NCI-H1694 treated with DMSO at 0.1 percent for 48 hours (cell line): ENCODE data around the gene ESD.
"Not testable (repeated sequence)": the region's sequence is repeated elsewhere in the genome, so short reads cannot be mapped to it uniquely, and the experiment has no call there.

Experiments
- DNase-seq: peaks from one replicate; lab custom pipeline; 2025; lab: John Stamatoyannopoulos, UW

Gene ESD

GRCh38 chr13:46795321-46795720 lies 1.6 kb downstream of the ESD start:
- no peak for DNase-seq

GRCh38 chr13:46783504-46783903 lies 13.5 kb downstream of the ESD start:
- no peak for DNase-seq

GRCh38 chr13:46782691-46783090 lies 14.3 kb downstream of the ESD start:
- DNase-seq = no peak

- DNase-seq = no peak
These were observed 14.9 kb downstream of the ESD start for GRCh38 chr13:46782066-46782465.

- DNase-seq = no peak
These were observed 18.1 kb downstream of the ESD start for GRCh38 chr13:46778890-46779289.

GRCh38 chr13:46778095-46778494 lies 18.9 kb downstream of the ESD start:
- no peak for DNase-seq

GRCh38 chr13:46775385-46776107 lies 21.4 kb downstream of the ESD start:
- no peak for DNase-seq

GRCh38 chr13:46773541-46773940 lies 23.4 kb downstream of the ESD start:
- DNase-seq = no peak

GRCh38 chr13:46771693-46772092 lies 25.3 kb downstream of the ESD start:
- no peak for DNase-seq

- DNase-seq = not testable (repeated sequence)
These were observed 27.0 kb downstream of the ESD start for GRCh38 chr13:46769925-46770324.

- no peak for DNase-seq
These were observed 35.1 kb downstream of the ESD start for GRCh38 chr13:46761866-46762265.

- DNase-seq = no peak
These were observed 35.8 kb downstream of the ESD start for GRCh38 chr13:46761174-46761573.

GRCh38 chr13:46759846-46760245 lies 37.1 kb downstream of the ESD start:
- DNase-seq = no peak

- no peak for DNase-seq
These were observed 39.3 kb downstream of the ESD start for GRCh38 chr13:46757640-46758039.

GRCh38 chr13:46756977-46757376 lies 40.0 kb downstream of the ESD start:
- no peak for DNase-seq

GRCh38 chr13:46755508-46755907 lies 41.5 kb downstream of the ESD start:
- not testable (repeated sequence) for DNase-seq

GRCh38 chr13:46754812-46755211 lies 42.1 kb downstream of the ESD start:
- no peak for DNase-seq

GRCh38 chr13:46753917-46754316 lies 43.0 kb downstream of the ESD start:
- DNase-seq = no peak

GRCh38 chr13:46753137-46753536 lies 43.8 kb downstream of the ESD start:
- no peak for DNase-seq

- DNase-seq = no peak
These were observed 44.9 kb downstream of the ESD start for GRCh38 chr13:46751811-46752635.

GRCh38 chr13:46749951-46750350 lies 47.0 kb downstream of the ESD start:
- no peak for DNase-seq

- DNase-seq = no peak
These were observed 48.7 kb downstream of the ESD start for GRCh38 chr13:46748300-46748699.

GRCh38 chr13:46747031-46747820 lies 49.7 kb downstream of the ESD start:
- DNase-seq = no peak
